ENCODE measurements around the gene RAP2B.
"Not testable (repeated sequence)": the region's sequence is repeated elsewhere in the genome, so short reads cannot be mapped to it uniquely, and the experiment has no call there.

Gene RAP2B

DNA sequence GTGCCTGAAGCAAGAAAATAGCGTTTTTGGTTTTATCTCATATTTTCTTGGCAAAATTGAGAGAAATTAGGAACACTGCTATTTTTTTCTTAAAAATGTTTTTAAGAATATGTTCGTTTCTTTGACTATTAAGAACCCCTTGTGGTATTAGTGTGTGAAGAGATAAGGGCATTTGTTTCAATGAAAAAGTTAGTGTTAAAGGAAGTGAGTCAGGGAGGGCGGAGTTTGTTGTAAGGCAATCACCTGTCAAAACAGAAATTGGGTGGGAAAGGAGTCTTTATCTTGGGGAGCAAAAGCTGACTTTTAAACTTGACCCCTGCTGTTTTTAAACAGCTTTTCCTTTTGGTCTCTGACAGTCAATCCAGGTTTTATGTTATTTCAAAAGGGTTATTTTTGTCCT is 4.2 kb downstream of the RAP2B start:
- DNase-seq, result peak; percentile 80 to 82
- TF ChIP-seq POLR2A (IDR thresholded peaks at IDR 0.05; ENCODE audit: low read length), result peak; percentile 51
- no peak for TF ChIP-seq GATA1 (IDR thresholded peaks at IDR 0.05; ENCODE audit: low read depth, low read length)

GRCh38 chr3:153166796-153167195 is 4.8 kb downstream of the RAP2B start:
- DNase-seq, result no peak
- TF ChIP-seq POLR2A (IDR thresholded peaks at IDR 0.05; ENCODE audit: low read length) (no peak), GATA1 (IDR thresholded peaks at IDR 0.05; ENCODE audit: low read depth, low read length) (no peak)

DNA sequence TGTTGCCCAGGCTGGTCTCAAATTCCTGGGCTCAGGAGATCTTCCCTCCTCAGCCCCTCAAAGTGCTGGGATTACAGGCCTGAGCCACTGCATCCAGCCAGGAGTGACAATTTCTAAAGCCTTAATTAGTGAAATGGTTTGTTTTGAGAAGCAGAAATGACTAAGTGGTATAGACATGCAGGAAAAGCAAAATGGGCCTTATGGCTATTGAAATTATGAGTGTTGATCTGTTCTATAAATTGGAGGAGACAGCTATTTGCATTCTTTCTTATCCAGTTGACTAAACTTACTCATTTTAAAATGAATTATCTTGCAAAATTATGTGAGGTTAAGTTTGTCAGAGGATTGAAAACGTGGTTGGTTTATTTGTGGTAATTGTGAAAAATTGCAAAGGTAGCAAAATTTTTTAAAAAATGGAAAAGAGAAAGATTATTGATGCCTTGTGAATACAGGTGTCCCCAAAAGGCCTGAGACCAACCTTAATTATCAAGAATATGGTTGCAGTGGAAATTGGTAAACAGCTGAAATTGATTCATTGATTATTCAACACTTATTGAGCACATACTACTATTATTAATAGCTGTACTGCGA is 7.9 kb downstream of the RAP2B start:
- DNase-seq, result no peak

GRCh38 chr3:153171256-153171655 is 9.2 kb downstream of the RAP2B start:
- TF ChIP-seq GATA1 (IDR thresholded peaks at IDR 0.05; ENCODE audit: low read depth, low read length) (no peak), POLR2A (IDR thresholded peaks at IDR 0.05; ENCODE audit: low read length) (no peak)
- DNase-seq, result peak; percentile 42 to 72

More for the DNA sequence above, 7.9 kb downstream of the RAP2B start:
- no peak for TF ChIP-seq POLR2A (IDR thresholded peaks at IDR 0.05; ENCODE audit: low read length)
- TF ChIP-seq GATA1 (IDR thresholded peaks at IDR 0.05; ENCODE audit: low read depth, low read length), result no peak

DNA sequence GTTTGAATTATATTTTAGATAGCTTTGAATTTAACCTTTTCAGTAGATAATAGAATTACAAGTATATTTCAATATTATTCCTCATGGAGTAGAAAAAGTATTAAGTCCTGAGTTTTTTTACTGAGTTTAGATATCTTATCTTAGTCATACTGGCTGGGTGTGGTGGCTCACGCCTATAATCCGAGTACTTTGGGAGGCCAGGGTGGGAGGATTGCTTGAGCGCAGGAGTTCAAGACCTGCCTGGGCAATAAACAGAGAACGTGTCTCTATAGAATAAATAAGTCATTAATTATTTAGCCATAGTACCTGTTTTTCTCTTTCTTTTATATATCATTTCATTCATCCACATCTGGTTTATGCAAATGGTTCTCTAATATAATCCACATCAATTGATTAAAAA is 9.9 kb downstream of the RAP2B start:
- peak; percentile 52 to 68 for DNase-seq
- TF ChIP-seq GATA1 (IDR thresholded peaks at IDR 0.05; ENCODE audit: low read depth, low read length), result no peak
- TF ChIP-seq POLR2A (IDR thresholded peaks at IDR 0.05; ENCODE audit: low read length), result no peak

GRCh38 chr3:153172796-153173757 is 11.1 kb downstream of the RAP2B start:
- TF ChIP-seq GATA1 (IDR thresholded peaks at IDR 0.05; ENCODE audit: low read depth, low read length), result no peak
- peak; percentile 15 for TF ChIP-seq POLR2A (IDR thresholded peaks at IDR 0.05; ENCODE audit: low read length)
- DNase-seq, result no peak

GRCh38 chr3:153173758-153174516 is 11.9 kb downstream of the RAP2B start:
- TF ChIP-seq POLR2A (IDR thresholded peaks at IDR 0.05; ENCODE audit: low read length), result no peak
- TF ChIP-seq GATA1 (IDR thresholded peaks at IDR 0.05; ENCODE audit: low read depth, low read length), result no peak
- DNase-seq, result peak; percentile 41 to 57

DNA sequence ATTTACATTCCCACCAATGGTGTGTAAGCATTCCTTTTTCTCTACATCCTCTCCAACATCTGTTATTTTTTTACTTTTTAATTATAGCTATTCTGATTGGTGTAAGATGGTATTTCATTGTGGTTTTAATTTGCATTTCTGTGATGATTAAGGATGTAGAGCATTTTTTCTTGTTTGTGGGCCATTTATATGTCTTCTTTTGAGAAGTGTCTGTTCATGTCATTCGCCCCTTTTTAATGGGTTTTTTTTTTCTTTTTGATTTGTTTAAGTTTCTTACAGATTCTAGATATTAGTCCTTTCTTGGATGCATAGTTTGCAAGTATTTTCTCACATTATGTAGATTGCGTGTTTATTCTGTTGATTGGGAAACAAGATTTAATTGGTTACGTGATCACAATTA is 14.2 kb downstream of the RAP2B start:
- TF ChIP-seq POLR2A (IDR thresholded peaks at IDR 0.05; ENCODE audit: low read length) (no peak), GATA1 (IDR thresholded peaks at IDR 0.05; ENCODE audit: low read depth, low read length) (no peak)
- no peak for DNase-seq

- DNase-seq, result no peak
- TF ChIP-seq POLR2A (IDR thresholded peaks at IDR 0.05; ENCODE audit: low read length) (no peak), GATA1 (IDR thresholded peaks at IDR 0.05; ENCODE audit: low read depth, low read length) (no peak)
Measured at GRCh38 chr3:153180860-153181372, 18.9 kb downstream of the RAP2B start.

GRCh38 chr3:153182501-153183293 is 20.7 kb downstream of the RAP2B start:
- peak in 1 of 2 experiments; percentile 28 for DNase-seq
- no peak for TF ChIP-seq POLR2A (IDR thresholded peaks at IDR 0.05; ENCODE audit: low read length)
- no peak for TF ChIP-seq GATA1 (IDR thresholded peaks at IDR 0.05; ENCODE audit: low read depth, low read length)

DNA sequence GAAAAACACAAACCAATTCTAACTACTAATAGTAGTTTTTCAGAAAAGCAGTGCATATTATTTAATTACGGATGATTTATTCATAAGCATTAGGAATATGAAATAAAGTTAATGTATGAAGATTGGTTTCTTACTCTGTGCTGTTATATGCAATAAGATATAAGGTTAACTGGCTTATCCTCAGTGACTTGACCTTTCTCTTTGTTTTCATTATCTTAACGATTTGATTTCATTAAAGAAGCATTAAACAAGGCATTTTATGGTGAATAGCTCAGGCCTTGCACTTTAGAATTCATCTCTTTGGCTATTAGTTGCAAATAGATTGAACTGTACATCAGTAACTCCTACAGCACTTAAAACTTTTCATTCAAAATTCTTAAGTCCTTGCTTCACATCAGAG is 28.9 kb downstream of the RAP2B start:
- no peak for TF ChIP-seq POLR2A (IDR thresholded peaks at IDR 0.05; ENCODE audit: low read length)
- no peak for TF ChIP-seq GATA1 (IDR thresholded peaks at IDR 0.05; ENCODE audit: low read depth, low read length)
- DNase-seq, result no peak

DNA sequence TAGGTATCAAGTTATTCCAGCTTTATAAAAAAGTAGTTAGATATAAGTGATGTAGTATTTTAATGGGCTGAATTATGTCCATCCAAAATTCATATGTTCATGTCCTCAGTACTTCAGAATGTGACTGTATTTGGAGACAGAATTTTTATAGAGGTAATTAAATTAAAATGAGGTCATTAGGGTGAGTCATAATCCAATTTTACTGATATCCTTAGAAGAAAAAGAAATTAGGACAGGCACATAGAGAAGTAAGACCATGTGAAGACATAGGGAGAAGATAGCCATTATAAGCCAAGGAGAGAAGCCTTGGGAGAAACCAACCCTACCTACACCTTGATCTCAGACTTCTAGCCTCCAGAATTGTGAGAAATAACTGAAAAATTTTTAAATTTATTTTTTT is 30.3 kb downstream of the RAP2B start:
- no peak for DNase-seq
- TF ChIP-seq POLR2A (IDR thresholded peaks at IDR 0.05; ENCODE audit: low read length) (no peak), GATA1 (IDR thresholded peaks at IDR 0.05; ENCODE audit: low read depth, low read length) (no peak)

DNA sequence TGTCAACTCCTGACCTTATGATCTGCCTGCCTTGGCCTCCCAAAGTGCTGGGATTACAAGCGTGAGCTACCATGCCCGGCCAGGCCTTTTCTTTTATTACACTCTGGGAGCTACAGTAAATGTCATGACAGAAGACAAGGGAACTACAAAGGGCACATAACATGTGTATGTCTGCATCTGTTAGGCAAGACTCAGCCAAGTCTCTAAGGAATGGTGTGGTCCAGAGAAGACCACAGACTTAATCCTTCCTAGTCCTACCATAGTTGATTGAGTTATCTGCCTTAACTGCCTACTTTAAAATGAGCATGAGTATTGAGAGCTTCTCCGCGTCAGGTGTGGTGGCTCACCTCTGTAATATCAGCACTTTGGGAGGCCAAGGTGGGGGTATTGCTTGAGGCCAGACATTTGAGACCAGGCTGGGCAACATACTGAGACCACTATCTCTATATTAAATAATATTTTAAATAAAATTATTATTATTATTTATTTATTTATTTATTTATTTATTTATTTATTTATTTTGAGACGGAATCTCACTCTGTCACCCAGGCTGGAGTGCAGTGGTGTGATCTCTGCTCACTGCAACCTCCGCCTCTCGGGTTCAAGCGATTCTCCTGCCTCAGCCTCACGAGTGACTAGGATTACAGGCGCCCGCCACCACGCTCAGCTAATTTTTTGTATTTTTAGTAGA is 31.9 kb downstream of the RAP2B start:
- DNase-seq, result not testable (repeated sequence)

Data from erythroblast (primary cell).